VCaP (cell line): ENCODE data around the gene TXNL4B.

ENCODE experiments used
- H3K27ac ChIP-seq: fragments of 450-650 bp; 2 replicates; pipeline ENCODE4 v1.5.1; 2017
- CTCF ChIP-seq: fragments of 450-650 bp; conservative IDR thresholded peaks from 2 replicates; pipeline ENCODE4 v1.5.1; 2017; ENCODE audit warnings: mild to moderate bottlenecking, moderate library complexity

Gene TXNL4B

DNA sequence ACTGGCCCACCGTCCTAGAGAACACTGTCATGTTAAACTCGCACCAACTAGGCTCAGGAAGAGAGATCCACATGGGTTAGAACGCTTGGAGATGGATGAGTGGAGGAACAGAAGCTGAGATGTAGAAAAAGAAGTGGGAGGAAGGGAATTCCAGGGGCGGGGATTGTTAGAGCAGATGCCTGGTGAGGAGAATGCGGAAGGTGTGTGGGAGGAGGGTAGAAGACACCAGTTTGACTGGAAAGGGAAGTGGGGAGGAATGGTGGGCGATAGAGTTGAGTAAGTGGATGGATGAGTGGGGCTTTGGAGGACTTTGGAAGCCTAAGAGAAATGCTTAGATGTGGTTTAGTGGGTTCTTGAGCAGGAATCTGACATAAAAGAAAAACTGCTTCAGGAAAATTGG, 37.6 kb upstream of the TXNL4B start:
- no peak for TF ChIP-seq CTCF
- no peak overlapping the region for H3K27ac ChIP-seq

DNA sequence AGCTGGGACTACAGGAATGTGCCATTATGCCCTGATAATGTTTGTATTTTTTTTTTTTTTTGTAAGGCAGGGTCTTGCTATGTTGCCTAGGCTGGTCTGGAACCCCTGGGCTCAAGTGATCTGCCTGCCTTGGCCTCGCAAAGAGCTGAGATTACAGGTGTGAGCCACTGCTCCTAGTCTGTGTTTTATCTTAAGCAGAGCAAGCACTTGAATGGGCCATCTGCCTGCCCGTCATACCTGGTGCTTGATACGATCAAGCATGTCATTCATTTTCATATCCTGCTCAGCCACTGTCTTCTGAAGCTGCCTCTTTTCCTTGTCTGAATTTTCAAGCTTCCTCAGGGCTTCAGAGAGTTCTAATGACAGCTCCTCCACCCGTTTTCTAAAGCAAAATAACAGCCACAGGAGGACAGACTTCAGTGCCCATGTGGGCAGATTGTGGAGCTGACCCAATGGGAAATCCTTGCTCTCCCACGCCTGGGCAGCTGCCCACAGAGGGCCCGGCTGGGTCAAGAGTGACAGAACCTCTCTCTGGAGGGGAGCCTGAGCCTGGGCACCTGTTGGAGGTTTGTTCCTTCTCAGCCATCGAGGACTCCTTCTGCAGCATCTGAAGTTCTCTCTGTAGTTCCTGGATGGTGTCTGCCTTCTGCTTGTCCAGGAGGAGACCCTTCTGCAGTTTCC, 36.7 kb upstream of the TXNL4B start:
- no peak for TF ChIP-seq CTCF
- no peak overlapping the region for H3K27ac ChIP-seq

GRCh38 chr16:72128701-72129100, 35.3 kb upstream of the TXNL4B start:
- no peak overlapping the region for H3K27ac ChIP-seq
- no peak for TF ChIP-seq CTCF

DNA sequence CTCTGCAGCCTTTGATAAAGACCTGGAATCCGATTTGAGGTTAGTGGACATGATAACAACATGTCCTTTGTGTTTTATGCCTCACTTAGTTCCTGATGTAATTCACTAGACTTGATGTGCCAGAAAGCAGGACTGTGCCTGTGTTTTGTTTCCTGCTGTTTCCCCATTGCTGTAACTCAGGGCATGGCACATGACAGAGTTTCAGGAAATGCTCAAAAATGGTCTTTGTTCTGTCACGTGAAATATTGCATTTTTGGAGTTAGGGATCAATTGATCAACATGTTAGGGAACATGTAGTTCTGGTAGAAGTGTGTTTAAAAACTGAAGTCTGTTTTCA, 33.0 kb upstream of the TXNL4B start:
- no peak for TF ChIP-seq CTCF
- H3K27ac ChIP-seq: no peak overlapping the region

DNA sequence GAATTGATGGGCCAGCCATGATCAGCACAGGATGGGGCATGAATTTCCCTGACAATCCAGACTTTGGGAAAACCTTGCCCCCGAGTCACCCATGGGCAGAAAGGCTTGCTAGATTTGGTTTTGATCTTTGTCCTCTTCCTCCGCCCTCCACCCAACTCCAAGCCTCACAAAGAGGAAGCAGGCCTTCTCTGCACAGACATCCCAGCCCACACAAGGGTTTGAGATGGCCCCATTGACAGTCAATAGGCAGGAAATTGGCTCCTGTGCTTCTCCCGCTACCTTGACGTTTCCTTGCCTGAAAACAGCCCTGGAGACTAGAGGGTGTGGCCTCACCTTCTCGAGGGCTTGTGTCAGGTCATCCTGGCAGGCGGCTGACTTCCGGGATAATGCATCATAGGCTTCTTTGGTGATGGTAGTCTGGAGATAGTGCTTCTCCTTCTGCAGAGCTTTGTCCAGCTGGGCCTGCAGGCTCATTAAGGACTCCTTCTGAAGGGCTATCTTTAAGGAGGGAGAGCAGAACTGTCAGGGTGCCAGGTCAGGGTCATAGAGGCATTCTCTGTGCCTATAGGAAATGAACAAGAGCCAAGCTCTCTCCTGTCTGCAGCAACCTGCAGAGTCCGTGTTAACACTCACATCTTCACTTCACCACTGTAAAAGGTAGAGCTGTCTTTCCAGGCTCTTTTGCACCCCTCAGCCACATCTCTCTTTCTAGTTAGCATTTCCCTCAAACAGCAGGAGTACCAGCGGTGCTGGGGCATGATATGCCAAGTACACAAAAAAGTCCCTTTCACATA, 32.4 kb upstream of the TXNL4B start:
- no peak overlapping the region; the same call in 1 of the 2 replicates for H3K27ac ChIP-seq
- TF ChIP-seq CTCF: no peak

- TF ChIP-seq CTCF: peak; percentile 76
- no peak overlapping the region; the same call in 1 of the 2 replicates for H3K27ac ChIP-seq
These were observed 31.6 kb upstream of the TXNL4B start for GRCh38 chr16:72124761-72125634.

- no peak overlapping the region for H3K27ac ChIP-seq
- TF ChIP-seq CTCF: no peak
These were observed 30.7 kb upstream of the TXNL4B start for GRCh38 chr16:72124148-72124547.
